Measurements from ENCODE around the gene GXYLT1.
"Not testable (repeated sequence)": the region's sequence is repeated elsewhere in the genome, so short reads cannot be mapped to it uniquely, and the experiment has no call there.

Gene GXYLT1

DNA sequence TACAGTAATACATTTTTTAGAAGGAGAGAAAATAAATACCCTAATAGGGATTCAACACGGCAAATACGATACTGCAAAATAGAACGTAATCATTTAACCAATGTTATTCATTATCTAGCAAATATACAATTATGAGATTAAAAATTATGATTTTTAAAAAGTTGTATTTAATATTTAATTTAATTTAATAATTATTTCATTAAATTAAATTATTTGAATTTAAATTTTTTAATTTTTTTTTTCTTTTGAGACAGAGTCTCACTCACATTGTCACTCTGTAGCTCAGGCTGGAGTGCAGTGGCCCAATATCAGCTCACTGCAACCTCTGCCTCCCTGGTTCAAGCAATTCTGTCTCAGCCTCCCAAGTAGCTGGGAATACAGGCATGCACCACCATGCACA, 42.0 kb downstream of the GXYLT1 start:
- no peak for DNase-seq (ENCODE audit: low read depth in 3 of 3, low spot score in 1 of 3)

- no peak for DNase-seq (ENCODE audit: low read depth in 3 of 3, low spot score in 1 of 3)
Measured at GRCh38 chr12:42099433-42099832, 45.2 kb downstream of the GXYLT1 start.

GRCh38 chr12:42097971-42098370, 46.7 kb downstream of the GXYLT1 start:
- DNase-seq (ENCODE audit: low read depth in 3 of 3, low spot score in 1 of 3) = no peak

DNA sequence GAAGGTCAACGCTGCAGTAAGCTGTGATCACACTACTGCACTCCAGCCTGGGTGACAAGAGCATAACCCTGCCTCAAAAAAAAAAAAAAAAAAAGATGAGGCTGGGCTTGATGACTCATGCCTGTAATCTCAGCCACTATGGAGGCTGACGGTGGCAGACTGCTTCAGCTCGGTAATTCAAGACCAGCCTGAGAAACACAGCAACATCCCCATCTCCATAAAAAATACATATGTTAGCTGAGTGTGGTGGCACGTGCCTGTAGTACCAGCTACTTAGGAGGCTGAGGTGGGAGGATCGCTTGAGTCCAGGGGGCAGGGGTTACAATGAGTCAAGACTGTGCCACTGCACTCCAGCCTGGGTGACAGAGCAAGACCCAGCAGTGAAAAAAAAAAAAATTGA, 50.4 kb downstream of the GXYLT1 start:
- no peak for DNase-seq (ENCODE audit: low read depth in 3 of 3, low spot score in 1 of 3)

- no peak for DNase-seq (ENCODE audit: low read depth in 3 of 3, low spot score in 1 of 3)
Measured at GRCh38 chr12:42091769-42092168, 52.9 kb downstream of the GXYLT1 start.

DNA sequence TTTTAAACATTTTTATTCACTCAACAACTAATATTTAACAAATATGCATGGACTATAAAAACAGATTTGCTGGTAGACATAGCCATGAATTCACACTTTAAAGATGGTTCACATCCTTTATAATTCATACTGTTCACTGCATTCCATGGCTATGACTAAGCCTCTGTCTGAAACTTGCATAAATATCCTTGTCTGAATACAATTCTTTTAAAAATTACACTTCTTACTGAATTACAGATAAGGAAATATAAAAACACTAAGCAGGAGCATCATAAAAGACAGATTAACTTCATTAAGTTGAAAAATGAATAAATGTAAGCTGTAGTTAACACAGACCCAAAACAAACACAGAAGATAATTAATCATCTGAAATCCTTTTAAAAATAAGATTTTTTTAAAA, 53.8 kb downstream of the GXYLT1 start:
- DNase-seq (ENCODE audit: low read depth in 3 of 3, low spot score in 1 of 3) = no peak

GRCh38 chr12:42086031-42086430, 58.6 kb downstream of the GXYLT1 start:
- no peak for DNase-seq (ENCODE audit: low read depth in 3 of 3, low spot score in 1 of 3)

DNA sequence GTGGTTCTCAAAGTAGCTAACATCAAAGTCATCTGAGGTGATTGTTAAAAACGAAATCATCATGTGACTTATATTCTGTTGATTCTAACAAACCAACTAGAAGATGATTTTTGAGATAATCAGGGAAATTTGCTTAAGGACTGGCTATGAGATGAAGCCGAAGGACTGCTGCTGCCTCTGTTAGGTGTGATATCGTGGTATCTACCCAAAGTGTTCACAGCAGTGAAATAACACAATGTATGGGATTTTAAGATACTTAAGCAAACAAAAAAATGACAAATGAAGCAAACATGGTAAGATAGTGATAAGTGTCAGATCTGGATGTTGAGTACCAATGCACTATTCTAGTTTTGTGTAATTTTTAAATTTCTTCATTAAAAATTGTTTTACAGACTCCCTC, 59.1 kb downstream of the GXYLT1 start:
- no peak for DNase-seq (ENCODE audit: low read depth in 3 of 3, low spot score in 1 of 3)

GRCh38 chr12:42084522-42084921, 60.2 kb downstream of the GXYLT1 start:
- no peak for DNase-seq (ENCODE audit: low read depth in 3 of 3, low spot score in 1 of 3)

GRCh38 chr12:42076976-42077375, 67.7 kb downstream of the GXYLT1 start:
- no peak for DNase-seq (ENCODE audit: low read depth in 3 of 3, low spot score in 1 of 3)

- DNase-seq (ENCODE audit: low read depth in 3 of 3, low spot score in 1 of 3) = no peak
Measured at GRCh38 chr12:42070036-42070435, 74.6 kb downstream of the GXYLT1 start.

DNA sequence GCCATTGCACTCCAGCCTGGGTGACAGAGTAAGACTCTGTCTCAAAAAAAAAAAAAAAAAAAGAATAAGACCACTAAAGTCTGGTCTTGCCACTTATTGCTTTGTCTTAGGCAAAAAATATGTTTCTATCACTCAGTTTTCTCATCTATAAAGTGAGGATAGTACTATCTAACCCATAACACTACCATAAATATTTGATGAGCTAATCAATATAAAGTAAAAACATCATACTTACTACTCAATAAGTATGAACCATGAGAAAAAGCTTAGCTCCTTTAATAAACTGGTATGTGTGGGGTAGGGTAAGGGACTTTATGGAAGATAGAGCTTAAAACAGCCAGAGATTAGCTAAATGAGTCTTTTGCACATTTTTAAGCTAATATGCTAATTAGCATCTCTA, 85.5 kb downstream of the GXYLT1 start:
- no peak for DNase-seq (ENCODE audit: low read depth in 3 of 3, low spot score in 1 of 3)

GRCh38 chr12:42056130-42056529, 88.5 kb downstream of the GXYLT1 start:
- DNase-seq (ENCODE audit: low read depth in 3 of 3, low spot score in 1 of 3) = no peak

- no peak for DNase-seq (ENCODE audit: low read depth in 3 of 3, low spot score in 1 of 3)
Measured at GRCh38 chr12:42053456-42053855, 91.2 kb downstream of the GXYLT1 start.

DNA sequence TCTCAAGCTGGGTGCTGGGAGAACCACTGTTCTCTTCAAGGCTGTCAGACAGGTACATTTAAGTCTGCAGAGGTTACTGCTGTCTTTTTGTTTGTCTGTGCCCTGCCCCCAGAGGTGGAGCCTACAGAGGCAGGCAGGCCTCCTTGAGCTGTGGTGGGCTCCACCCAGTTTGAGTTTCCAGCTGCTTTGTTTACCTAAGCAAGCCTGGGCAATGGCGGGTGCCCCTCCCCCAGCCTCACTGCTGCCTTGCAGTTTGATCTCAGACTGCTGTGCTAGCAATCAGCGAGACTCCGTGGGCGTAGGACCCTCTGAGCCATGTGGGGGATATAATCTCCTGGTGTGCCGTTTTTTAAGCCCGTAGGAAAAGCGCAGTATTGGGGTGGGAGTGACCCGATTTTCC, 95.7 kb downstream of the GXYLT1 start:
- DNase-seq (ENCODE audit: low read depth in 3 of 3, low spot score in 1 of 3) = not testable (repeated sequence)

DNA sequence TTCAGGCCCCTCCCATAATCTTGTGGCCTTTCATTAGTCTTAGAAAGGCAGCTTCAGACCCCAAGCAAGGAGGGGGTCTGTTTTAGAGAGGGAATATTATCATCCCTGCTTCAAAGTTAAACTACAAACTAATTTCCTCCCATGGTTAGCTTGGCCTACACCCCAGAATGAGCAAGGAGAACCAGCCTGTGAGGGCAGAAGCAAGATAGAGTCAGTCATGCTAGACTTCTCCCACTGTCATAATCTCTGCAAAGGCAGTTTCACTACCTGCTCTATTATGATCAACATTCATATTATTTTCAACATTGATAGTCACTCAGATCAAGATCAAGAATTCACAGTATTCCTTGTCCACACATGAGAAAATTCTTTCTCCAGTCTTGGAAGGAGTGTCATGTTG, 105.1 kb downstream of the GXYLT1 start:
- DNase-seq (ENCODE audit: low read depth in 3 of 3, low spot score in 1 of 3) = no peak

- DNase-seq (ENCODE audit: low read depth in 3 of 3, low spot score in 1 of 3) = no peak
Measured at GRCh38 chr12:42039176-42039575, 105.5 kb downstream of the GXYLT1 start.

GRCh38 chr12:42031847-42032564, 112.7 kb downstream of the GXYLT1 start:
- DNase-seq (ENCODE audit: low read depth in 3 of 3, low spot score in 1 of 3) = no peak
